GM19455 (cell line): ENCODE results near the gene PDE6B.
"Not testable (repeated sequence)": the region's sequence is repeated elsewhere in the genome, so short reads cannot be mapped to it uniquely, and the experiment has no call there.

Source experiments
- ATAC-seq: cut with Tn5 transposase; IDR thresholded peaks from one replicate; pipeline ENCODE4 v1.9.1; 2021; ENCODE audit not compliant: unreplicated experiment

PDE6B gene

DNA sequence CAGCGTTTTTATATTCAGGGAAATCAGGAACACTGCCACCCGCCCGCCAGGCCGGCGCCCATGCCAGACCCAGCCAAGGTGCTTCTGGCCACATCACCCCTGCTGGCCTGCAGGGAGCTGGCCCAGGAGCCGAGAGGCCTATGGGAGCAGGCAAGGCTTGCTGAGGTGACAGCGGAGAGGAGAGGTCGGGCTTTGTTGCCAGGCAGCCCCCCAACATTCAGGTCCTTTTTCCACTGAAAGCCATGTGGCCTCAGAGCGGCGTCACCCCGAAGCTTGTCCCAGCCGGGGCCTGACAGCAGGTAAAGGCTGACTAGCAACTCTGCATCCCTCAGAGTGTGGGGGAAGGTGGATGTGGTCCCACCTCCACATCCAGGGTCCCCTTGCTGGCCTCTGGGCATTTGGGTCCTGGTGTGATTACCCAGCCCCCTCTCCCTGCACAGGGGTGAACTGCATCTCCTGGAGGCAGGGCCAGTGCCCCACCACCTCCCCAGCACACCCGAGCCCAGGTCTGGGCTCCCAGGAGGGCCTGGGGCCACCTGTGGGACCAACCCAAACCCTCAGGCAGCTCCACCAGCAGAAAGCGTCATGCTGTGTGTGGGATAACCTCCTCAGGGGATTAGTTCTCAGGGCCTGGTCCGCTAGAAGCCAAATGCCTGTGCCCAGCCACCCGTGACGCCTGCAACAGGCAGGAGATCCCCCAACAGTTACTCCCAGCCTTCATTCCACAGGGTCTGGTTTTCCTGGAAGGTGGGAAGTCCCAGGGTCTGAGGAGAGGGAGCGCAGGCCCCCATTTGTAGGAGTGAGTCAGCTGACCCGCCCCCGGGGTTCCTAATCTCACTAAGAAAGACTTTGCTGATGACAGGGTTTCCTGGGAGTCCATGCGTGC is at the start of gene PDE6B:
PDE6B (plus strand) TSS at position 869 of the 886 bp plus-strand sequence. CDS start 54 bp downstream, outside the sequence.
- no peak for ATAC-seq

DNA sequence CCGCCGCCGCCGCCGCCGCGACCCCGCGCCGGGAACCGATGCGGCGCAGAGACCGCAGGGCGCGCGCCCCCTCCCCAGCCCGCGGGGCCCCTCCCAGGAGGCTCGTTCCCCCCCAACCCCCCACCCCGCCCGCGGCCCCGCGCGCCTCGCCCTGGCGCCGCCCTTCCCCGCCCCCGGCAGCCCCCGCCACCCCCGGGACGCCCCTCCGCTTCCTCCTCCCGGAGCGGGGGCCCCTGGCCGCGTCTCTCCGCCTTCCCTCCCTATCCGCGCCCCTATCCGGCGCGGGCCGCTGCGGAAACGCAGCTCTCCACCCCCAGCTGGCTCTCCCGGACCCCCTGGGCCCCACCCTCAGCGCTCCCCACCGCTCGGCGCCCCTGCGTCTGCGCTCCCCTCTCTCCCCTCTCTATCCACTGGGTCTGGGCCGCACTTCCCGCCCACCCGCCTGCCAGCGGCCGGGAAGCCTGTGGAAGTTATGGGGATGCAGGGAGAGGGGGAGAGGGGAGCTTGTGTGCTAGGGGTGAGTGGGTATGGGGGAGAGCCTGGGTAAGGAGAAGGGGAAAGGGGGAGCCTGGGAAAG is 49.0 kb upstream of the PDE6B start, which contains the start of gene TMEM271:
TMEM271 (minus strand) TSS at position 51 of the 577 bp plus-strand sequence. CDS start 233 bp downstream, outside the sequence.
- no peak for ATAC-seq

DNA sequence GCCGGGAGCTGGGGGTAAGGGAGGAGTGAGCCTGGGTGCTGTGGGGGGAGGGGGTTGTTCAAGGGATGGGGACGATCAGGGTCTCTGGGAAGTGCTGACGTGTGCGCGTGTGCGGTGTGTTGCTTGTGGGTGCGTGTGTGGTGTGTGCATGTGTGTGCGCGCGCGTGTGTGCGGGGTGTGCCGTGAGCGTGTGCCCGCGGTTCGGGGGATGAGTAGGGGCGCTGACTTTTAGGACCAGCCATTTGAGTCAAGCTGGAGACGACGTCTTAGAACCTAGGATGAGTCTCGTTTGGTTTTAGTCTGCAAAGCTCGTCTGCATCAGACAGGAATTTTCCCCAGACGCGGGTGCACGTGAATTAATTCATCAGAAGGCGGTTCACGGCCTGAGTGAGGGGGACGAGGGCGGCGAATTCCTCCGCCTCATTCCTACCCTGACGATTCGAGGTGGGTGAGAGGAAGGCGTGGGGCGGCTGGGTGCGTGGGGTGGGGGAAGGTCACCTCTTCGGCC is 48.3 kb upstream of the PDE6B start:
- no peak for ATAC-seq

DNA sequence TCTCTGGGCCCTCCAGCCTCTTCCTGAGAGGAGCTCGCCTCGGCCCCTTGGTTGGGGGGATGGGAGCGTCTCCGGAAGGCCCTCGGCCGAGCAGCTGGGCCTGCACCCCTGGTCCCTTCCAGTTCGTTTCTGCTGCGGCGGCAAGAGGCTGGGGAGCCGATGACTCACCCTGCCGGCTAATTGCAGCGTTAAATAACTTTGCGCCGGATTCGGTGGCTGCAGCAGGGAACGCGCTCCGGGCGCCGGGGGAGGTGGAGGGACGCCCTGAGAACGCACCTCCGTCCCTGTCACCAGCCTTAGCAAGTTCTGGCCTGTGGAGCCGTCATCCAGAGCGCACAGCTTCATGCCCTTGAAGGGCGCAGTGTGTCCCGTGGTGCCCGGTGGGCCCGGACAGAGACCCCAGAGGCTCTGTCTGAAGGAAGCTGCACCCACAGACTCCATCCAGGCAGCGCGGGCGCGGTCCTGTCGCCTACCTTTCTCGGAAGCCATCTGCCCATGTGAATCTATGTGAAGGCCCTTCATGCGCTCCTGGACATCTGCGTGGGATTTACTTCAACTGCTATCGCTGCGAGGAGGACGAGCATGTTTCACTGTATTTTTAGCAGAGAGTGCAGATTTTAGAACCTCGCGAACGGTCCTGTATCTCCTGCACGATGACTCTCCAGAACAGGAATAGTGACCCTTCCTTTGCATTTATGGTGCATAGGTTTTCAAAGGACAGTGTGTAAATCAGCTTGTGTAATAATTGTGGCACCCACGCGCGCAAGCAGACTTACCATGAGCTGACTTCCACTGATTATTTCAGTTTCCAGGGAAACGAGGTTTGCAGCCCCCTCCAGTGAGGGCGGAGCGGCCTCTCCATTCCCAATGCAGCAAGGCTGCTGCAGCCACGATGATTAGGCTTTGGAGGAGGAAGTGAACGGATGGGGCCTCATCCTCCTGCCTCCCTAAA is 47.6 kb upstream of the PDE6B start:
- no peak for ATAC-seq

DNA sequence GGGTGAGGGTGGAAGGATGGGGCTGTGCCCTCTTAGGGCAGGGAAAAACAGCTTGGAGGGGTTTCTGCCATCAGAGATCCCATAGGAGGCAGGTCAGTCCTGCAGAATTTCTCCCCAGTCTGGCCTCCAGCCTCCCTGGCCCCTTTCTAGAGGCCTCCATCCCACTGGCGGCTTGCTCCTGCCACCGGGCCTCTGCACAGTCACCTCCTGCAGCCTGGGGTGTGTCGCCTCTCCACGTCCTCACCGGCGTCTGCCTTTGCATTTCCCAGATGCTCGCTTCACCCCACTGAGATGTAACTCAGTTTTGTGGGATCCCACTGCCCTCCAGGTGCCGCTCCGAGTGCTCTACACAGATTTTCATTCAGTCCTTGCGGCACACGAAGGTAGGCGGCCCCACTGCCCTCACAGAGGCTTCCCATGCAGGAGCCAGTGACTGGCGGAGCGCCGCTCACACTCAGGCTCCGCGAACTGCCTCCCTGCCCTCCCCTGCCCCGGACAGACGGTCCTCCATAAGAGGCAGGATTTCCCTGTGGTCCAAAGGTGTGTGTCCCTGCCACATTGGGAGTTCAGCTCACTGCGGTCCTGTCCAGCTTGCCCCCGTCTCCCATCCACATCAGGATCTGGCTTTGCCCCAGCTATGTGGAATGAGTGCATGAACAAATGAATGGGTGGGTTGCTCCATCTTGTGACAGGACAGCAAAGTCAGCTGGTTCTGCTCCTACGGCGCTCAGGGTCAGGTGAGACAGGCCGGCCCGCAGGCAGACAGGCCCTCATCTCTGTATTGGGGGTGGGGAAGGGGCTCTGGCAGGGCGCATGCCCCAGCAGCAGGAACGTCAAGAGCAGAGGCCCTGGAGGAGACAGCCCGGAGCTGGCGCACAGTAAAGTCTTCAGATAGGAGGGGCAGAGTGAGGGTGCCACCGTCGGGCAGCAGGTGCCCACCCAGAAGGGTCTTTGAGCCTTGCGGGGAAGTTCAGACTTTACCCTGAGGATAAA is 46.6 kb upstream of the PDE6B start:
- no peak for ATAC-seq

DNA sequence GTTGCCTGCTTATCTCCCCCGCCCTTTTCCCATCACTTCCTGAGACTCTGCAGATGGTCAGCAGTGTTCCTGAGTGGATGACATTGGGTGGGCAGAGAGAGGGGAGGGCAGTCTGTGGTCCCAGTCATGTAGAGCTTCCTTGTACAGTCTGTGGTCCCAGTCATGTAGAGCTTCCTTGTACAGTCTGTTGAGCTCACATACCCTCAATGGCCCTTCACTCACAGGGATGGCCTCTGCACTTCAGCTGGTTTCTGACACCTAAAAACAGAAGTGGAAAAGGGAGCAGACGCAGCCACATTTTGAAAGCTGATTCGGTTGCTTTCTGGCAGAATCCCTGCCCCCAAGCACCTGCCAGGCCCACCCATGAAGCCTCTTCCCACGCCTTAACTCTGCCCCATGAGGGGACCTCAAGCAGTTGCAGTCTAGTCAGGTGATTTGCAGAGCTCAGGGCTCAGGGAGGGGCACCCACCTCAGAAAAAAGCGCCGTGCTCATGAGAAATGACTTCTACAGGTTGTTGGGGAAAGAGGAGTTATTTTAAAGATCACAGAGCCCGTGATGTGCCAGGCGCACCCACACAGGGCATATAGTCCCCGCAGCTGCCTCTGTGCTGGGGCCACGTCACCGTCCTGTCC is 45.7 kb upstream of the PDE6B start:
- no peak for ATAC-seq

DNA sequence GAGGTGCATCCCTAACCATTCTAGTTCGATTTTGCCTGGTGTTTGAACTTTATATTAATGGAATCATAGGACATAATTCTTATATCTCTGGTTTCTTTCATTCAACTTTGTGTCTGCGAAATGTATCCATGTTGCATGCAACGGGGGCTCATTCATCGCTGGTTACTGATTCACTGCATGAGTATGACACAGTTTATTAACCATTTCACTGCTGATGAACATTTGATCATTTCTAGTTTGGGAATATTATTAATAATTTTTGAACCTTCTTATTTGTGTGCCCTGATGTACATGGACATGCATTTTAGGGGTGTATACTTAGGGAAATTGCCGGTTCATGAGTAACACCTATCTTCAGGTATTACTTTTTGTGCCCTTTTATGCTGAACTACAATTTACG is 44.2 kb upstream of the PDE6B start:
- no peak for ATAC-seq

DNA sequence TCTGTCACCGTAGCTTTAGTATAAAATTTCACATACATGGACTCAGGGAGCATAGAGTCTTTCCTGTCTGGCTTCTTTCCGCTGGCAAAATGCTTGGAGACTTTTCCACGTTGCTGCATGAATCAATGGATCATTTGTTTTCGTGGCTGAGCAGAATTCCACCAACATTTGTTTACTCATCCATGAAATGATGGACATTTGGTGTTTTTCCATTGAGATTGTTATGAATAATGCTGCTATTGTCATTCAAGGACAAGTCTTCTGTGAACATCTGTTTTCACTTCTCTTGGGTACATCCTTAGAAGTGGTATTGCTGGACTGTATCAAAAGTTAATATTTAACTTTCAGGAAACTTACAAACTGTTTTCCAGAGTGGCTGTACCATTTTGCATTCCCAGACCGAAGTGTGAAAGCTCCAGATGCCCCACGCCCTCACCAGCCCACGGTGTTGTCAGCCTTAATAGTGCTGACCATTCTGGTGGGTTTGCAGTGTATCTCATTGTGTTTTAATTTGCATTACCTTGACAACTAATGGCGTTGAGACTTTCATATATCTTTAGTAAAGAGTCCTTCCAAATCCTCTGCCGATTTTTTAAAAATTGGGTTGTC is 43.5 kb upstream of the PDE6B start:
- no peak for ATAC-seq

DNA sequence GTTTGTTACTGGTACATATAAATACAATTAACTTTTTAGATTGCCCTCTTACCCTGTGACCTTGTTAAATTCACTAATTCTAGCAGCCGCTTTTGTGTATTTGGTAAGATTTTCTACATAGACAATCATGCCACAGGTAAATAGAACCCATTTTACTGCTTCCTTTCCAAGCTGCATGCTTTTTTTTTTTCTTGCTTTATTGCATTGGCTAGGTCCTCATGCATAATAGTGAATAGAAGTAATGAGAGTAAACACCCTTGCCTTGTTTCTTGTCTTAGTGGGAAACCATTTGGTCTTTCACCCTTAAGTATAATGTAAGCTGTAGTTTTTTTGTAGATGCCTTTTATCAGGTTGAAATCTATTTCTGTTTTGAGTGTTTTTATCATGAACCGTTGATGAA is 41.6 kb upstream of the PDE6B start:
- ATAC-seq = no peak

DNA sequence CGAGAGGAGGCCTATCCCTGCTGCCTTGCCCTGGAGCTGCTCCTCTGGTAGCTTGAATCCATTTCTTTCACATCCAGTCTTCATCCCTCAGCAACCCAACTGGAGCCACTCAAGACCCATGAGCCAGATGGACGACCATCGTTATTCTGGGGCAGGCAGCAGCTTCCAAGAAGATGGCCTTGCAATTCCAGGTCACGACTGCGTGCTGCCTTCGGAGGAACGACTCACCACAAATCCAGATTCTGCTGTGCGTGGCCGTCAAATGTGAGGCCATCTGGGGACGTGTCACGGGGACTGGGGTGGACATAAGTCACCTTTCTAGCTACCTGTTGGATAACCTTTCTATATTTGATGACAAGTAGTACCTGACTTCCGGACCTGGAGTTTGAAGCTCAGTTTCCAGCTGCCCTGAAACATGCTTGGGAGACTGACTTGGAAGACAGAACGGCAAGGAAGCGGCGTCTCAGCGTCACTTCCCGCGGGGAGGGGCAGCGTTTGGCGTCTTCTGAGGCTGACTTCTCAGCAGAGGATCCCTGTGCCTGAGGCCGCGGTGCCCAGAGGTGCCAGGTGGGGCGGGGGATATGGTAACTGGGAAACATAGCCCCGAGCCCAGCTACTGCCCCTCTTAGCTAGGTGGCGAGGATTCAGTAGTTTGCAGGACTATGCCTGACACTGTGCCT is 37.6 kb upstream of the PDE6B start:
- ATAC-seq = no peak

DNA sequence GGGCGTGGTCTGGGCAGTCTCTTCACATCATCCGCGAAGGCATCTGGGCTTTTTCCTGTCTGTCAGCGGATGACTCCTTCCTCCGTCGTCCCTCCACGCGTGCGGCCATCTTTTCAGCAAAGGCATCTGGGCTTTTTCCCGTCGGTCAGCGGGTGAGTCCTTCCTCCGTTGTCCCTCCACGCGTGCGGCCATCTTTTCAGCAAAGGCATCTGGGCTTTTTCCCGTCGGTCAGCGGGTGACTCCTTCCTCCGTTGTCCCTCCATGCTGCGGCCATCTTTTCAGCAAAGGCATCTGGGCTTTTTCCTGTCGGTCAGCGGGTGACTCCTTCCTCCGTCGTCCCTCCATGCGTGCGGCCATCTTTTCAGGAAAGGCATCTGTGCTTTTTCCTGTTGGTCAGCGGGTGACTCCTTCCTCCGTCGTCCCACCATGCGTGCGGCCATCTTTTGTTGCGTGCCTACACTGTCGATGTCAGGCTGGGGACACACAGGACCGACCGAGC is 37.0 kb upstream of the PDE6B start:
- ATAC-seq = no peak

DNA sequence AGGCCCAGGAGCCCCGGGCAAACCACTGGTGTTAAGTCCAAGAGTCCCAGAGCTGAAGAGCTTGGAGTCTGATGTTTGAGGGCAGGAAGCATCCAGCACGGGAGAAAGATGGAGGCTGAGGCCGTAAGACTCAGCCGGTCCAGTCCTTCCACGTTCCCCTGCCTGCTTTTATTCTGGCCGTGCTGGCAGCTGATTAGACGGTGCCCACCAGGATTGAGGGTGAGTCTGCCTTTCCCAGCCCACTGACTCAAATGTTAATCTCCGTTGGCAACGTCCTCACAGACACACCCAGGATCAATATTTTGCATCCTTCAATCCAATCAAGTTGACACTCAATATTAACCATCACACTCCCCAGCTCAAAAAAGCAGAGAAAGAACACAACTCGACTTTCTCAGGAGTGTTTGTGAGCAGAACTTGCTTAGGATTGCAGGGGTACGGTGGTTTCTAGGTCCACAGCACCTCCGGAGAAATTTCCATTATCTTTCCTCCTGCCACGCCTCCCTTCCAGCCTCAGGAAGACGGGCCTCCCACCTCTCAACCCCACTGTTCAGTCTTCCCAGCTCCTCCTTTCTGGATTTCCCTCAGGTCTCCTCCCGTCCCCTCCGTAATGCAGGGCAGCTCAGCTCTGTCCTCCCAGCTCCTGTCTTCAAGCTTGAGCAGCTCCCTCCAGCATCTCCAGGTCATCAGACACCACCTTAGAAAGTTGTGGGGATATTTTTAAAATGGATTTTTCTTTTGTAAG is 36.0 kb upstream of the PDE6B start:
- no peak for ATAC-seq

DNA sequence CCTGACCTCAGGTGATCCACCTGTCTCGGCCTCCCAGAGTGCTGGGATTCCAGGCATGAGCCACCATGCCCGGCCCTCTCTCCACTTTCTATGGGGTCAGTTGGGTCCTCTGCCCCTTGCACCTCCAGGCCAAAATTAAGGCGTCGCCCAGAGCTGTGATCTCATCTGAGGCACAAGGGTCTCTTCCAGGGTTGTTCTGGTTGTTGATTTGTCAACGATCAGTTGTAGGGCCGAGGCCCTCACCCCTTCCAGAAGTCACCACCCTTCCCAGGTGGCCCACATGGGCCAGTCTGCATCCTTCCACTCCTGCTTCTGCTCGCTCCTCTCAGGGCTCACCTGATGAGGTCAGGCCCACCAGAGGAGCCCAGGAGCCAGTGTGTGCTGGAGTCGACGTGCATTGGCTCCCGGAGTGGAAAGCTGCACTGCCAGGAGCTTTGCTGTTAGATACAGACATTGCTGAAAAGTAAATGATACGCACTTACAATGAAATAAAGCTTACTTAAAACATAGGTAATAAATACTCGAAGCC is 35.0 kb upstream of the PDE6B start:
- no peak for ATAC-seq

DNA sequence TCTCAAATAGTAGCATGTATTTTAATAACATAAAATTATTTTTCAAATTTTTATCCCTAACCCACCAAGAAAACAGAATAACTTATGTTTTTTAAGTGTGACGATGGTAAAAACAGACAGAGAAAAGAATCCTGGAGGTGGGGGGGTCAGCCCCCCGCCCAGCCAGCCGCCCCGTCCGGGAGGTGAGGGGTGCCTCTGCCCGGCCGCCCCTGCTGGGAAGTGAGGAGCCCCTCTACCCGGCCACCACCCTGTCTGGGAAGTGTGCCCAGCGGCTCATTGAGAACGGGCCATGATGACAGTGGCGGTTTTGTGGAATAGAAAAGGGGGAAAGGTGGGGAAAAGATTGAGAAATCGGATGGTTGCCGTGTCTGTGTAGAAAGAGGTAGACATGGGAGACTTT is 33.2 kb upstream of the PDE6B start:
- not testable (repeated sequence) for ATAC-seq

DNA sequence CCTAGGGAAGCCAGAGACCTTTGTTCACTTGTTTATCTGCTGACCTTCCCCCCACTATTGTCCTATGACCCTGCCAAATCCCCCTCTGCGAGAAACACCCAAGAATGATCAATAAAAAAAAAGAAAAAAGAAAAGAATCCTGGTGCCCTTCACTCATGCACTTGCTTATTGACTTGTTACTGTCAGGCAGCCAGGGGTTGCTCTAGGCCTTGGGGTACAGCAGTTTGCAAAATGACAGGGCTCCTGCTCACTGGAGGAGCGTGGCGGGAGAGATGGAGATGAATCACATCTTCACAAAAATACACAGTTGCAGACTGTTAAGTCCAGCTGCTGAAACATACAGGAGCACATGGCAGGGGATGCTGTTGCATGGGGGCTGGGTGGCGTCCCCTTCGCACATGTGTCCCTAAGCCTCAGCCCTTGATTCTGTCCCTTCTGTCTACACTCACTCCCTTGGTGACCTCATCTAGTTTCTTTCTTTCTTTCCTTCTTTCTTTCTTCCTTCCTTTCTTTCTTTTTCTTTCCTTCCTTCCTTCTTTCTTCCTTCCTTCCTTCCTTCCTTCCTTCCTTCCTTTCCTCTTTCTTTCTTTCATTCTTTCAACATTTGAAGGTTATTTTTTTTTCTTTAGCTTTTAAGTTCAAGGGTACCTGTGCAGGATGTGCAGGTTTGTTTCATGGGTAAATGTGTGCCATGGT is 32.4 kb upstream of the PDE6B start:
- no peak for ATAC-seq

DNA sequence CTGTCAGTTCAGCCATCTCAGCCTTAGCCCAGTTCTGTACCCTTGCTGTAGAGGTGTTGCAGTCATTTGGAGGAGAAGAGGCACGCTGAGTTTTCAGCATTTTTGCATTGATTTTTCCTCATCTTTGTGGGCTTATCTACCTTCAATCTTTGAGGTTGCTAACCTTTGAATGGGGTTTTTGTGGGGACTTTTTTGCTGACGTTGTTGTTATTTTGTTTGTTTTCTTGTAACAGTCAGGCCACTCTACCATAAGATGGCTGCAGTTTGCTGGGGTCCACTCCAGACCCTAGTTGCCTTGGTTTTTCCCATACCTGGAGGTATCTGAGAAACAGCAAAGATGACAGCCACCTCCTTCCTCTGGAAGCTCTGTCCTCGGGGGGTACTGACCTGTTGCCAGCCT is 26.4 kb upstream of the PDE6B start:
- ATAC-seq = no peak

DNA sequence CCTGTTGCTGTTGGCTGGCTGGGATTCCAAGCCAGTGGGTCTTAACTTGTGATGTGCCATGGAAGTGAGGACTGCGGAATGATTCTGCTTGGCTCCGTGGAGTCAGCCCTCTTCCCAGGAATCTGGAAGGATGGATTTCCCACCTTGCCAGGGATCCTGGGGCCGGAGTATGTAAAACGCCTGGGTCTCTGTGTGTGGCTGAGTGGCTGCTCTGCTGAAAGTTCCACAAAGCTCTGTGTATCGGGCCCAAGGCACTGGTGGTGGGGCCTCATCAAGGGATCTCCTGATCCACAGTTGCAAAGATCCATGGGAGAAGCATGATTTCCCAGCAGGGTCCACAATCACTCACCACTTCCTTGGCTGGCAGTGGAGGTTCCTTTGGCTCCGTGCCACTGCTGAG is 25.2 kb upstream of the PDE6B start:
- no peak for ATAC-seq
